OCI-LY3 (cell line): ENCODE data around the gene SEMA3C.

Experiments
- CTCF ChIP-seq: fragments of 200-600, 300-600 bp; sonication (generic); IDR thresholded peaks from 2 replicates; pipeline ENCODE4 v1.5.1; 2014; ENCODE audit warnings: antibody characterized with exemption, low read length, low read depth
- EZH2phosphoT487 ChIP-seq: fragments of 200-600 bp; shearing (Covaris generic); IDR thresholded peaks from 2 replicates; pipeline ENCODE4 v1.6.1; 2018; ENCODE audit warnings: antibody characterized with exemption, mixed run types, low read depth

GRCh38 chr7:80922253-80923049 is 3.6 kb upstream of the SEMA3C start:
- TF ChIP-seq CTCF: no peak
- no peak for TF ChIP-seq EZH2phosphoT487
